Kidney (tissue), 14 donors: Measurements from ENCODE around the gene SLC3A2. TPM values are rescaled to one million over a fixed set of nuclear protein-coding genes. Genes with fewer than 3 reads are reported as not detected.

Experiments
- DNase-seq, 5 donors: peaks; one replicate each; pipeline ENCODE4 v3.0.0-alpha.2; 2013 to 2020
- FAIRE-seq: peaks from 2 replicates; lab custom pipeline; 2012; peaks lifted over from hg19 to GRCh38; lab: Jason Lieb, UNC
- H3K27ac ChIP-seq, 2 donors: one replicate each; pipeline ENCODE4 v1.7.0; 2013; ENCODE audit warnings: low read depth in 2 of 2, low read length in 2 of 2, inconsistent platforms in 1 of 2
- H3K27me3 ChIP-seq: one replicate; pipeline ENCODE4 v1.7.1; 2013; ENCODE audit warnings: low read length, inconsistent platforms; ENCODE audit not compliant: control insufficient read depth, insufficient read depth
- H3K36me3 ChIP-seq, 3 donors: one replicate each; pipeline versions ENCODE4 v1.7.0 to v1.7.1; 2013; ENCODE audit warnings: low read length in 3 of 3, control low read depth in 1 of 3, inconsistent platforms in 1 of 3; ENCODE audit not compliant: insufficient read depth in 3 of 3, control insufficient read depth in 2 of 3
- H3K4me1 ChIP-seq, 3 donors: one replicate each; pipeline versions ENCODE4 v1.7.0 to v1.7.1; 2013; ENCODE audit warnings: low read length in 3 of 3, inconsistent platforms in 1 of 3, low read depth in 1 of 3; ENCODE audit not compliant: control insufficient read depth in 2 of 3, insufficient read depth in 2 of 3
- H3K4me3 ChIP-seq, 3 donors: one replicate each; pipeline versions ENCODE4 v1.7.0 to v1.8.1; 2013; ENCODE audit warnings: low read length in 3 of 3, control low read depth in 1 of 3, inconsistent platforms in 1 of 3
- H3K9ac ChIP-seq, 3 donors: one replicate each; pipeline versions ENCODE4 v1.7.0 to v1.7.1; 2013; ENCODE audit warnings: low read length in 3 of 3, control low read depth in 1 of 3, inconsistent platforms in 1 of 3
- H3K9me3 ChIP-seq, 3 donors: one replicate each; pipeline versions ENCODE4 v1.7.0 to v1.7.1; 2013; ENCODE audit warnings: low read length in 3 of 3, control low read depth in 1 of 3, inconsistent platforms in 1 of 3; ENCODE audit not compliant: control insufficient read depth in 2 of 3, insufficient read depth in 1 of 3
- CTCF ChIP-seq: IDR thresholded peaks from 3 replicates; pipeline ENCODE4 v1.5.1; 2012; ENCODE audit warnings: mild to moderate bottlenecking, moderate library complexity, borderline replicate concordance; ENCODE audit not compliant: insufficient read depth; ENCODE audit errors: extremely low read depth
- intact Hi-C: fragments of 100-400 bp; cut with DNase I; formaldehyde crosslinking; loops from one replicate; pipeline ENCODE4 v1.11.1; 2022
- polyA plus RNA-seq: library from polyadenylated mRNA; stranded (reverse); fragments of 350-450 nt; fragmentation: Illumina TruSeq; extraction: RNeasy Lipid Tissue Mini Kit (QIAGEN cat#74804); gene quantifications from one replicate; pipeline ENCODE4 v1.2.3, GENCODE V29; 2014; ENCODE audit warnings: low read depth, low replicate concordance; ENCODE audit not compliant: insufficient read depth
- total RNA-seq: library from RNA; stranded (reverse); fragmentation: NEBNext Ultra II Directional; extraction: Animal tissue kit (Norgen Biotek cat#: 25700); gene quantifications from one replicate; pipeline ENCODE4 v1.2.1, GENCODE V29; 2021
- donor health status: control.
- donor health status: control.
- donor health status: control.
- donor health status: control.
- donor health status: control.
- donor health status: DM: yes; HTN: yes; CAD: no.
- donor health status: Normal renal cell carcinoma (clear cell type).

Gene SLC3A2
- total and polyA plus RNA-seq, 2 donors from 2014 or later, result 203 to 299 TPM

GRCh38 chr11:62921573-62922188, 41.0 kb downstream of the SLC3A2 start:
- TF ChIP-seq CTCF, result no peak
- H3K4me1 ChIP-seq, result peaks cover 0 to 11% (median 0%) of the 10 kb centered on the region in 3 donors
- FAIRE-seq, result no peak
- no peak overlapping the region for H3K9ac ChIP-seq
- H3K9me3 ChIP-seq, result no peaks in the 10 kb centered on the region
- intact Hi-C loops, result no loop called here
- H3K36me3 ChIP-seq, result no peaks in the 10 kb centered on the region
- peak in 2 of 5 donors; percentile 18 to 54 for DNase-seq
- no peak overlapping the region for H3K4me3 ChIP-seq
- H3K27me3 ChIP-seq, result peaks cover 23% of the 10 kb centered on the region
- no peak overlapping the region for H3K27ac ChIP-seq

- intact Hi-C loops, result no loop called here
- H3K27ac ChIP-seq, result no peak overlapping the region
- H3K9ac ChIP-seq, result no peak overlapping the region
- no peaks in the 10 kb centered on the region for H3K36me3 ChIP-seq
- no peak overlapping the region for H3K4me3 ChIP-seq
- H3K27me3 ChIP-seq, result peaks cover 26% of the 10 kb centered on the region
- no peak for TF ChIP-seq CTCF
- FAIRE-seq (no peak), DNase-seq (peak in 1 of 5 donors; percentile 52)
- no peaks in the 10 kb centered on the region for H3K9me3 ChIP-seq
- peaks cover 0 to 11% (median 0%) of the 10 kb centered on the region in 3 donors for H3K4me1 ChIP-seq
Measured at GRCh38 chr11:62922189-62922589, 41.5 kb downstream of the SLC3A2 start.

- H3K4me1 ChIP-seq, result peaks cover 0 to 11% (median 0%) of the 10 kb centered on the region in 3 donors
- peaks cover 31% of the 10 kb centered on the region for H3K27me3 ChIP-seq
- FAIRE-seq (no peak), DNase-seq (peak in 3 of 5 donors; percentile 22 to 76 (median 73))
- intact Hi-C loops, result no loop called here
- no peak for TF ChIP-seq CTCF
- no peak overlapping the region for H3K27ac ChIP-seq
- no peak overlapping the region for H3K9ac ChIP-seq
- H3K9me3 ChIP-seq, result no peaks in the 10 kb centered on the region
- H3K36me3 ChIP-seq, result no peaks in the 10 kb centered on the region
- no peak overlapping the region for H3K4me3 ChIP-seq
Measured at GRCh38 chr11:62922653-62923431, 42.1 kb downstream of the SLC3A2 start.
